H9 (cell line): ENCODE results near the gene ARID3A. TPM values are rescaled to one million over a fixed set of nuclear protein-coding genes. Genes with fewer than 3 reads are reported as not detected.

Experiments used
- DNase-seq: peaks from one replicate; pipeline ENCODE4 v3.0.0-alpha.2; 2017
- H2AFZ ChIP-seq: one replicate; pipeline ENCODE4 v1.6.1; 2013; ENCODE audit warnings: mild to moderate bottlenecking, low read length, control low read depth, moderate library complexity
- H2AK5ac ChIP-seq: 2 replicates; pipeline ENCODE4 v1.6.1; 2013; ENCODE audit warnings: low read length, control low read depth, mixed read lengths; ENCODE audit not compliant: insufficient read length
- H2BK120ac ChIP-seq: one replicate; pipeline ENCODE4 v1.6.1; 2013; ENCODE audit warnings: low read depth, mild to moderate bottlenecking, low read length, control low read depth, inconsistent platforms; ENCODE audit not compliant: poor library complexity, severe bottlenecking
- H2BK12ac ChIP-seq: 2 replicates; pipeline ENCODE4 v1.6.1; 2013; ENCODE audit warnings: low read length, control low read depth, mixed read lengths, low read depth; ENCODE audit not compliant: insufficient read length
- H2BK15ac ChIP-seq: 2 replicates; pipeline ENCODE4 v1.6.1; 2013; ENCODE audit warnings: low read depth, low read length, control low read depth
- H2BK20ac ChIP-seq: one replicate; pipeline ENCODE4 v1.6.1; 2013; ENCODE audit warnings: low read depth, mild to moderate bottlenecking, low read length, control low read depth, inconsistent platforms; ENCODE audit not compliant: poor library complexity, severe bottlenecking
- H2BK5ac ChIP-seq: 2 replicates; pipeline ENCODE4 v1.6.1; 2013; ENCODE audit warnings: low read length, control low read depth, mixed read lengths; ENCODE audit not compliant: insufficient read length
- H3K14ac ChIP-seq: 2 replicates; pipeline ENCODE4 v1.6.1; 2013; ENCODE audit warnings: low read length, control low read depth; ENCODE audit not compliant: insufficient read depth
- H3K18ac ChIP-seq: 2 replicates; pipeline ENCODE4 v1.6.1; 2013; ENCODE audit warnings: low read depth, mild to moderate bottlenecking, mixed read lengths, low read length, control low read depth; ENCODE audit not compliant: insufficient read length
- H3K23ac ChIP-seq: 2 replicates; pipeline ENCODE4 v1.6.1; 2013; ENCODE audit warnings: low read length, control low read depth, mixed read lengths, low read depth; ENCODE audit not compliant: insufficient read length
- H3K23me2 ChIP-seq: 2 replicates; pipeline ENCODE4 v1.6.1; 2013; ENCODE audit warnings: low read depth, mild to moderate bottlenecking, mixed read lengths, low read length, control low read depth; ENCODE audit not compliant: insufficient read length, poor library complexity, severe bottlenecking
- H3K27ac ChIP-seq: 2 replicates; pipeline ENCODE4 v1.5.1; 2013; ENCODE audit warnings: low read length, control low read depth, mixed read lengths, low read depth; ENCODE audit not compliant: insufficient read length
- H3K27me3 ChIP-seq: 2 replicates; pipeline ENCODE4 v1.6.1; 2013; ENCODE audit warnings: low read length, control low read depth, inconsistent platforms; ENCODE audit not compliant: insufficient read depth
- H3K4ac ChIP-seq: 2 replicates; pipeline ENCODE4 v1.6.1; 2013; ENCODE audit warnings: low read depth, mild to moderate bottlenecking, control low read depth, inconsistent platforms, low read length, moderate library complexity
- H3K4me1 ChIP-seq: 2 replicates; pipeline ENCODE4 v1.6.1; 2013; ENCODE audit warnings: low read length, control low read depth, inconsistent platforms; ENCODE audit not compliant: insufficient read depth
- H3K4me2 ChIP-seq: 2 replicates; pipeline ENCODE4 v1.6.1; 2013; ENCODE audit warnings: low read length, control low read depth, mixed read lengths; ENCODE audit not compliant: insufficient read length, insufficient read depth
- H3K56ac ChIP-seq: 2 replicates; pipeline ENCODE4 v1.6.1; 2013; ENCODE audit warnings: low read depth, mild to moderate bottlenecking, mixed read lengths, low read length, control low read depth; ENCODE audit not compliant: insufficient read length
- H3K79me1 ChIP-seq: 2 replicates; pipeline ENCODE4 v1.6.1; 2013; ENCODE audit warnings: low read depth, mild to moderate bottlenecking, moderate library complexity, low read length, control low read depth, inconsistent platforms; ENCODE audit not compliant: insufficient read depth, poor library complexity, severe bottlenecking
- H3K79me2 ChIP-seq: 2 replicates; pipeline ENCODE4 v1.6.1; 2013; ENCODE audit warnings: low read length, control low read depth, inconsistent platforms; ENCODE audit not compliant: insufficient read depth
- H3K9ac ChIP-seq: 2 replicates; pipeline ENCODE4 v1.6.1; 2013; ENCODE audit warnings: low read length, control low read depth, mixed read lengths; ENCODE audit not compliant: insufficient read length; ENCODE audit errors: extremely low read depth
- H3K9me3 ChIP-seq: one replicate; pipeline ENCODE4 v1.6.1; 2013; ENCODE audit warnings: low read depth, low read length, inconsistent platforms; ENCODE audit not compliant: control insufficient read depth
- H3T11ph ChIP-seq: one replicate; pipeline ENCODE4 v1.6.1; 2013; ENCODE audit warnings: mild to moderate bottlenecking, low read length, control low read depth, inconsistent platforms
- H4K20me1 ChIP-seq: one replicate; pipeline ENCODE4 v1.6.1; 2013; ENCODE audit not compliant: control insufficient read depth, insufficient read length, insufficient read depth
- H4K5ac ChIP-seq: 2 replicates; pipeline ENCODE4 v1.6.1; 2013; ENCODE audit warnings: low read depth, mild to moderate bottlenecking, mixed read lengths, low read length, control low read depth; ENCODE audit not compliant: insufficient read length
- H4K8ac ChIP-seq: replicated peaks from 2 replicates; pipeline ENCODE4 v1.6.1; 2013; ENCODE audit warnings: low read length, control low read depth, mixed read lengths, low read depth; ENCODE audit not compliant: insufficient read length
- H4K91ac ChIP-seq: 2 replicates; pipeline ENCODE4 v1.6.1; 2013; ENCODE audit warnings: low read depth, mild to moderate bottlenecking, moderate library complexity, mixed read lengths, low read length, control low read depth; ENCODE audit not compliant: insufficient read length
- H3K27ac Mint-ChIP-seq, 3 experiments: 2 replicates in 2 of 3; 3 replicates in 1 of 3; pipeline ENCODE4 v1.8.0; 2020 to 2021; ENCODE audit warnings: mixed read lengths in 3 of 3, mild to moderate bottlenecking in 1 of 3, moderate library complexity in 1 of 3
- H3K27me3 Mint-ChIP-seq: 2 replicates; pipeline ENCODE4 v1.8.0; 2021; ENCODE audit warnings: low read depth, mild to moderate bottlenecking, moderate library complexity, mixed read lengths
- H3K36me3 Mint-ChIP-seq, 3 experiments: 2 replicates in 2 of 3; 3 replicates in 1 of 3; pipeline ENCODE4 v1.8.0; 2020 to 2021; ENCODE audit warnings: low read depth in 3 of 3, mixed read lengths in 3 of 3; ENCODE audit not compliant: insufficient read depth in 1 of 3
- H3K4me1 Mint-ChIP-seq, 2 experiments: 2 replicates each; pipeline ENCODE4 v1.8.0; 2020; ENCODE audit warnings: mixed read lengths in 2 of 2
- H3K4me3 Mint-ChIP-seq, 2 experiments: 2 replicates in 1 of 2; 3 replicates in 1 of 2; pipeline ENCODE4 v1.8.0; 2020 to 2021; ENCODE audit warnings: mild to moderate bottlenecking in 2 of 2, mixed read lengths in 2 of 2, moderate library complexity in 1 of 2
- H3K9me3 Mint-ChIP-seq, 2 experiments: 2 replicates in 1 of 2; 3 replicates in 1 of 2; pipeline ENCODE4 v1.8.0; 2020; ENCODE audit warnings: mild to moderate bottlenecking in 2 of 2, mixed read lengths in 2 of 2, moderate library complexity in 1 of 2
- WGBS: extraction: QIAGEN DNeasy Blood & Tissue Kit; methylation state at CpG from one replicate; pipeline ENCODE4 v1.1.7; 2013; ENCODE audit warnings: missing lambda C conversion rate, low lambda C conversion rate, mixed read lengths; ENCODE audit not compliant: insufficient read length; ENCODE audit errors: extremely low coverage; 5-methylcytosine and 5-hydroxymethylcytosine counted together
- total RNA-seq: library from RNA; stranded (reverse); gene quantifications from 2 replicates; pipeline ENCODE4 v1.2.1, GENCODE V29; 2021
- TF ChIP-seq, protein P1 (sequence below): fragments of 200-600 bp; sonication (generic); conservative IDR thresholded peaks from 3 replicates; pipeline ENCODE4 v1.8.0; 2021; ENCODE audit warnings: antibody characterized with exemption, mild to moderate bottlenecking

Gene ARID3A
- total RNA-seq, 1 experiment from 2014 or later = 98.3 TPM

DNA sequence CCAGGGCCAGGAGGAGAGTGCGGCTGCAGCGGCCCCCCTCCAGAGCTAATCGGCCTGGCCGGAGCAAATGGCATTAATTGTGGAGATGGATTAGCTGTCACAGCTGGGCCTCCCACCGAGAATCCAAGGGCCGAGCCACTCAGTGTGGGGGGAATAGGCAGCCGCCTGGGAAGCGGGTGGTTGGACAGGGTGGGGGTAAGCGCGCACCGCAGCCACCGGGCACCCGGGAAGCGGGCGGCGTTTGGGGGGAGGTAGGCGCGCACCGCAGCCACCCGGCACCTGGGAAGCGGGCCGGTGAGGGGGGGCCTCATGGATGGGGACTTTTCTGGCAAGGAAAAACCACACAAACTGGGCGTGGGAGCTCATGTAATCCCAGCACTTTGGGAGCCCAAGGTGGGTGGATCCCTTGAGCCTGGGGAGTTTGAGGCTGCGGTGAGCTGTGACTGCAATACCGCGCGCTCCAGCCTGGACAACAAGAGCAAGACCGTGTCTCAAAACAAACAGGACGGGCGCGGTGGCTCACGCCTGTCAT is 22.5 kb upstream of the ARID3A start:
- Histone ChIP-seq H3K79me1 (peaks cover 13% of the 10 kb centered on the region), H3K27ac (no peak overlapping the region), H2BK12ac (no peak overlapping the region), H3K27me3 (no peaks in the 10 kb centered on the region), H2BK20ac (no peak overlapping the region), H3K4me2 (no peak overlapping the region), H3K9me3 (no peaks in the 10 kb centered on the region), H2BK120ac (no peak overlapping the region), H3K23ac (no peak overlapping the region), H2AK5ac (no peak overlapping the region), H3T11ph (no peak overlapping the region), H3K4ac (no peak overlapping the region), H2BK5ac (no peak overlapping the region), H2AFZ (no peak overlapping the region), H3K14ac (no peak overlapping the region), H3K9ac (no peak overlapping the region), H3K79me2 (peaks cover 8% of the 10 kb centered on the region; the same call in 1 of the 2 replicates), H4K20me1 (no peaks in the 10 kb centered on the region), H4K91ac (no peak overlapping the region), H3K23me2 (no peaks in the 10 kb centered on the region), H3K56ac (no peak overlapping the region), H4K8ac (no peak overlapping the region), H2BK15ac (no peak overlapping the region), H4K5ac (no peak overlapping the region), H3K18ac (no peak overlapping the region), H3K4me1 (no peaks in the 10 kb centered on the region; the same call in 1 of the 2 replicates)
- no CpG with 5 or more reads among the region's 32 CpGs for WGBS
- Mint-ChIP-seq H3K4me3 (no peak overlapping the region), H3K27ac (no peak overlapping the region), H3K4me1 (peaks cover 0 to 27% of the 10 kb centered on the region in 2 experiments; a peak in 2 of 4 replicates), H3K9me3 (no peaks in the 10 kb centered on the region), H3K27me3 (no peaks in the 10 kb centered on the region; the same call in 1 of the 2 replicates), H3K36me3 (peaks cover 0 to 15% (median 13%) of the 10 kb centered on the region in 3 experiments; a peak in 4 of 7 replicates)
- TF ChIP-seq, protein P1, sequence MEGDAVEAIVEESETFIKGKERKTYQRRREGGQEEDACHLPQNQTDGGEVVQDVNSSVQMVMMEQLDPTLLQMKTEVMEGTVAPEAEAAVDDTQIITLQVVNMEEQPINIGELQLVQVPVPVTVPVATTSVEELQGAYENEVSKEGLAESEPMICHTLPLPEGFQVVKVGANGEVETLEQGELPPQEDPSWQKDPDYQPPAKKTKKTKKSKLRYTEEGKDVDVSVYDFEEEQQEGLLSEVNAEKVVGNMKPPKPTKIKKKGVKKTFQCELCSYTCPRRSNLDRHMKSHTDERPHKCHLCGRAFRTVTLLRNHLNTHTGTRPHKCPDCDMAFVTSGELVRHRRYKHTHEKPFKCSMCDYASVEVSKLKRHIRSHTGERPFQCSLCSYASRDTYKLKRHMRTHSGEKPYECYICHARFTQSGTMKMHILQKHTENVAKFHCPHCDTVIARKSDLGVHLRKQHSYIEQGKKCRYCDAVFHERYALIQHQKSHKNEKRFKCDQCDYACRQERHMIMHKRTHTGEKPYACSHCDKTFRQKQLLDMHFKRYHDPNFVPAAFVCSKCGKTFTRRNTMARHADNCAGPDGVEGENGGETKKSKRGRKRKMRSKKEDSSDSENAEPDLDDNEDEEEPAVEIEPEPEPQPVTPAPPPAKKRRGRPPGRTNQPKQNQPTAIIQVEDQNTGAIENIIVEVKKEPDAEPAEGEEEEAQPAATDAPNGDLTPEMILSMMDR = no peak
- DNase-seq = no peak
